ENCODE data around the gene LRRC74A. TPM values are rescaled to one million over a fixed set of nuclear protein-coding genes. Genes with fewer than 3 reads are reported as not detected.
A peak's percentile ranks its signal among the peaks of the same experiment; 100 is the strongest.

LRRC74A gene
- total RNA-seq, 4 donors from 2014 or later: not detected

GRCh38 chr14:76781648-76782051 is 44.6 kb upstream of the LRRC74A start:
- 71% methylated on average over 2 of the region's 2 CpGs for WGBS
- Histone ChIP-seq H3K27me3 (no peaks in the 10 kb centered on the region), H3K27ac (replicated peaks in 1 of 4) (peak overlapping the region in 2 of 4 donors; percentile 5 to 65), H3K9me3 (no peaks in the 10 kb centered on the region), H3K4me3 (no peak overlapping the region), H3K36me3 (peaks cover 0 to 76% (median 48%) of the 10 kb centered on the region in 4 donors), H3K4me1 (peaks cover 20 to 57% (median 42%) of the 10 kb centered on the region in 4 donors)
- no peak for TF ChIP-seq CTCF (IDR thresholded peaks at IDR 0.05)
- no peak for TF ChIP-seq EP300 (IDR thresholded peaks at IDR 0.05)
- DNase-seq (ENCODE audit: extremely low spot score): peak; percentile 90
- intact Hi-C loops (cut with DNase I): no loop called here

DNA sequence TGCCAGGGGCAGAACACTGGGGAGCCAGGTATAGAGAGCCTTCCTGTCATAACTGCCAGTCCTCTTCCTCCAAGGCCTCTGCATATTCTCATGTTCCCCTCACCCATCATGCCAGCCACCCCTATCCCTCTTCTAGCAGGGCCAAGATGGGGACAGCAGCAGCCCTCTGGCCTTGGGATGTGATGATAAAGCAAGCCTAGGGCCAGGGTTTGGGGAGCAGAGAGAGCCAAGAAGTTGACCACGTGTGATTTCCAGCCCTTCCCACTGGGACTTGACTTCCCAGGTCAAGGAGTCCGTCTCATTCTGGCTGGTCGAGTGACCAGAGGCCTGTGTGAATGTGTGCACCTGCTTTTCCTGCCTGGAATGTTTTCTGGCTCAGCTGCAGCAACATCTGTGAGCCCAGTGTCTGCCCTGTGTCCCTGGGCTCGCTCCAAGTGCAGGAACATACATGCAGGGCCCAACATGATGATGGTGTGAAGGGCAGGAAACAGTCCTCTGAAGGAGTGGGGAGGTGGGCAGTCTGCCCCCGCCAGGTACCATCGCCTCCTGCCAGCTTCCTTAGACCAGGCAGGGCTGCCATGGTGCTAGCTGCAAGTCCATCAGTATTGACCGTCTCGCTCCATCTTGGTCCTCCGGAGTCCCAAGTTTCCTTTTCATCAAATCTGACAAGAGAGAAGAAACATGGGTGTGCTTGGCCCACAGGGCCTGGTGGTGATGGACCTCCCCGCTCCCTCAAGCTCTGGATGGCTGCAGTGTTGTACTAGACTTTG is 43.9 kb upstream of the LRRC74A start:
- TF ChIP-seq CTCF (IDR thresholded peaks at IDR 0.05): no peak
- TF ChIP-seq POLR2A (IDR thresholded peaks at IDR 0.05; ENCODE audit: low read depth): no peak
- TF ChIP-seq POLR2AphosphoS5 (IDR thresholded peaks at IDR 0.05): no peak
- no peak for TF ChIP-seq EP300 (IDR thresholded peaks at IDR 0.05)
- Histone ChIP-seq H3K4me1 (peaks cover 20 to 54% (median 42%) of the 10 kb centered on the region in 4 donors), H3K36me3 (peaks cover under 1 to 77% (median 53%) of the 10 kb centered on the region in 4 donors), H3K4me3 (no peak overlapping the region), H3K27ac (replicated peaks in 1 of 4) (peak overlapping the region; percentile 32 to 65 (median 45)), H3K9me3 (no peaks in the 10 kb centered on the region), H3K27me3 (no peaks in the 10 kb centered on the region)
- peak; percentile 80 for DNase-seq (ENCODE audit: extremely low spot score)
- WGBS: 81% methylated on average over 9 of the region's 10 CpGs
- intact Hi-C loops (cut with DNase I): no loop called here

- Histone ChIP-seq H3K36me3 (peaks cover 7 to 77% (median 54%) of the 10 kb centered on the region in 4 donors), H3K4me1 (peaks cover 20 to 49% (median 42%) of the 10 kb centered on the region in 4 donors), H3K4me3 (no peak overlapping the region), H3K27ac (replicated peaks in 1 of 4) (peak overlapping the region; percentile 32 to 65 (median 45)), H3K27me3 (no peaks in the 10 kb centered on the region), H3K9me3 (no peaks in the 10 kb centered on the region)
- no peak for TF ChIP-seq EP300 (IDR thresholded peaks at IDR 0.05)
- TF ChIP-seq POLR2AphosphoS5 (IDR thresholded peaks at IDR 0.05): no peak
- no peak for TF ChIP-seq CTCF (IDR thresholded peaks at IDR 0.05)
- TF ChIP-seq POLR2A (IDR thresholded peaks at IDR 0.05; ENCODE audit: low read depth): no peak
- intact Hi-C loops (cut with DNase I): no loop called here
- 65% methylated on average over 9 of the region's 9 CpGs for WGBS
- peak; percentile 86 for DNase-seq (ENCODE audit: extremely low spot score)
These were observed 43.2 kb upstream of the LRRC74A start for GRCh38 chr14:76782885-76783566.

DNA sequence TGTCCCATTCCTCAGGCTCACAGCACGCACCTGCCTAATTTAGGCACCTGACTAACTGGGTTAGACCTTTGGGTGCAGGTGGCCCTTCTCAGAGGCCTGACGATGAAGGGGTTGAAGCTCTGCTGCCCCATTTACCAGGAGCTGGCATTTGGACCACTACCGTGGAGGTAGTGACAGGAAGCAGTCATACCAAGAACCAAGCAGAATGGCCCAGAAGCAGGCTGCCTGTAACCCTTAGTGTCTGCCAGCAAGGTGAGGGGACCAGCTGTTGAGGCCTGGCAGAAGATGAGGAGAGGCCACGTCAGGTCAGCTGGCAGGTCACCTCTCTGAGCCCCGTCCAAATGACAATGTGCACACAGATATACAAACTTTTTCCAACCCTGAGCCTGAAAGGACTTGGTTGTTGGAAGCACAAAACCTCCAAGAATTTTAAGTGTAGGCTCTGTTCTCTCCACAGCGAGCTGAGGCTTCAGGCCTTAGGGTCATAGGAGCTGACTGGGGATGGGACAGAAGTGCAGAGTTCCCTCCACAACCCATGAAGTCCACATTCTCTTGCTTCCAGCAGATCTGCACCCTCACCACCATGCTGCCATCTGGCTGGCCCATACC is 41.8 kb upstream of the LRRC74A start:
- H3K36me3 ChIP-seq: peaks cover 19 to 80% (median 56%) of the 10 kb centered on the region in 4 donors
- 89% methylated on average over 6 of the region's 6 CpGs for WGBS
- TF ChIP-seq POLR2A (IDR thresholded peaks at IDR 0.05; ENCODE audit: low read depth) (no peak), POLR2AphosphoS5 (IDR thresholded peaks at IDR 0.05) (no peak), CTCF (IDR thresholded peaks at IDR 0.05) (no peak), EP300 (IDR thresholded peaks at IDR 0.05) (no peak)
- peaks cover 20 to 49% (median 42%) of the 10 kb centered on the region in 4 donors for H3K4me1 ChIP-seq
- peak; percentile 68 for DNase-seq (ENCODE audit: extremely low spot score)
- no peak overlapping the region for H3K27ac ChIP-seq (replicated peaks in 1 of 4)
- intact Hi-C loops (cut with DNase I): loop anchor here (2.0 kb wide), 1 partner anchor 74 kb away; no protein-coding TSS in a partner anchor
- H3K9me3 ChIP-seq: no peaks in the 10 kb centered on the region
- H3K27me3 ChIP-seq: no peaks in the 10 kb centered on the region
- H3K4me3 ChIP-seq: no peak overlapping the region
